HCT116 (cell line): ENCODE measurements around the gene FABP3. TPM values are rescaled to one million over a fixed set of nuclear protein-coding genes. Genes with fewer than 3 reads are reported as not detected.

ENCODE experiments used
- ATAC-seq: fragments of 200-7000 bp; cut with Tn5 transposase; 2 replicates; pipeline ENCODE4 v1.9.1; 2020; ENCODE audit warnings: mild to moderate bottlenecking, moderate library complexity
- BruUV-seq: library from RNA; stranded (reverse); fragments of 400-500 nt; replicated peaks from 2 replicates; lab custom pipeline; 2021; lab: Mats Ljungman, UMichigan
- CTCF ChIA-PET: fragments of 300-600 bp; sonication (Branson Sonifier 250); formaldehyde crosslinking; loops from one replicate; lab custom pipeline; 2021; ENCODE audit warnings: antibody characterized with exemption; lab: Charles Lee
- POLR2A ChIA-PET: fragments of 300-600, 350-600 bp; sonication (Branson Sonifier 250); formaldehyde crosslinking; loops from one replicate; lab custom pipeline; 2021; ENCODE audit warnings: antibody characterized with exemption; lab: Charles Lee
- RAD21 ChIA-PET, 2 experiments: fragments of 300-600 bp; sonication (Branson Sonifier 250); formaldehyde crosslinking; loops; one replicate each; lab custom pipeline; 2023; ENCODE audit warnings: low total read pairs in 2 of 2; ENCODE audit not compliant: uncharacterized antibody in 2 of 2, unreplicated experiment in 2 of 2, low non-redundant PET in 1 of 2; lab: Charles Lee
- DNase-seq: peaks from one replicate; pipeline ENCODE4 v3.0.0-alpha.2; 2010; ENCODE audit warnings: low read depth, low spot score
- H2AFZ ChIP-seq: fragments of 200-600 bp; shearing (Covaris generic), sonication (generic); 2 replicates; pipeline ENCODE4 v1.6.1; 2017; ENCODE audit warnings: low read depth, mixed run types, mixed read lengths, antibody characterized with exemption, low read length; ENCODE audit not compliant: poor library complexity, severe bottlenecking
- H3K27ac ChIP-seq: 2 replicates; pipeline ENCODE4 v1.5.1; 2012; ENCODE audit warnings: low read depth, low read length
- H3K27me3 ChIP-seq: fragments of 200-600 bp; sonication (generic); 2 replicates; pipeline ENCODE4 v1.6.1; 2016; ENCODE audit warnings: mixed run types, low read length, mixed read lengths; ENCODE audit not compliant: insufficient read depth
- H3K36me3 ChIP-seq, 2 experiments: fragments of 200-500 bp in 1 of 2; fragments of 200-600 bp in 1 of 2; sonication (Bioruptor generic) in 1 of 2; sonication (generic) in 1 of 2; 2 replicates each; pipeline versions ENCODE4 v1.5.1 to v1.6.1; 2014 to 2016; ENCODE audit warnings: low read length in 2 of 2, inconsistent platforms in 1 of 2, mixed read lengths in 1 of 2, mixed run types in 1 of 2; ENCODE audit not compliant: insufficient read depth in 2 of 2, control insufficient read depth in 1 of 2
- H3K4me1 ChIP-seq, 2 experiments: fragments of 200-600 bp in 1 of 2; sonication (generic) in 1 of 2; 2 replicates each; pipeline versions ENCODE4 v1.5.1 to v1.6.1; 2012 to 2017; ENCODE audit warnings: low read length in 2 of 2, inconsistent platforms in 1 of 2, mild to moderate bottlenecking in 1 of 2, mixed read lengths in 1 of 2, mixed run types in 1 of 2, moderate library complexity in 1 of 2; ENCODE audit not compliant: insufficient read depth in 2 of 2, control insufficient read depth in 1 of 2
- H3K4me2 ChIP-seq: fragments of 200-600 bp; sonication (generic); 2 replicates; pipeline ENCODE4 v1.6.1; 2017; ENCODE audit warnings: mixed run types, low read length, mixed read lengths
- H3K4me3 ChIP-seq, 2 experiments: fragments of 200-600 bp in 1 of 2; sonication (generic) in 1 of 2; replicated peaks in 1 of 2; 2 replicates each; pipeline ENCODE4 v1.5.1; 2011 to 2016; ENCODE audit warnings: low read length in 2 of 2, control low read depth in 1 of 2, low read depth in 1 of 2, mild to moderate bottlenecking in 1 of 2, mixed read lengths in 1 of 2, mixed run types in 1 of 2
- H3K79me2 ChIP-seq: fragments of 200-600 bp; sonication (generic); 2 replicates; pipeline ENCODE4 v1.6.1; 2017; ENCODE audit warnings: mild to moderate bottlenecking, mixed run types, low read length, moderate library complexity, mixed read lengths; ENCODE audit not compliant: insufficient read depth
- H3K9ac ChIP-seq: fragments of 200-600 bp; sonication (generic); 2 replicates; pipeline ENCODE4 v1.6.1; 2016; ENCODE audit warnings: low read length, mixed read lengths
- H3K9me2 ChIP-seq: fragments of 200-600 bp; sonication (generic), shearing (Covaris generic); 2 replicates; pipeline ENCODE4 v1.6.1; 2017; ENCODE audit warnings: mixed run types, mild to moderate bottlenecking, moderate library complexity; ENCODE audit not compliant: insufficient read depth
- H3K9me3 ChIP-seq, 2 experiments: fragments of 200-500 bp in 1 of 2; fragments of 200-600 bp in 1 of 2; sonication (Bioruptor generic) in 1 of 2; sonication (generic) in 1 of 2; 2 replicates each; pipeline ENCODE4 v1.6.1; 2014 to 2017; ENCODE audit warnings: low read length in 2 of 2, mixed read lengths in 2 of 2, inconsistent platforms in 1 of 2, low read depth in 1 of 2, mild to moderate bottlenecking in 1 of 2, mixed run types in 1 of 2, moderate library complexity in 1 of 2; ENCODE audit not compliant: control insufficient read depth in 1 of 2, insufficient read depth in 1 of 2
- H4K20me1 ChIP-seq: fragments of 200-600 bp; sonication (generic), shearing (Covaris generic); 2 replicates; pipeline ENCODE4 v1.6.1; 2017; ENCODE audit warnings: mixed run types, mild to moderate bottlenecking, moderate library complexity; ENCODE audit not compliant: insufficient read depth
- EGR1 ChIP-seq: IDR thresholded peaks from 2 replicates; pipeline ENCODE4 v1.6.1; 2012; ENCODE audit warnings: low read depth
- ELF1 ChIP-seq: IDR thresholded peaks from 2 replicates; pipeline ENCODE4 v1.6.1; 2012; ENCODE audit warnings: low read depth, borderline replicate concordance
- EZH2 ChIP-seq: fragments of 200-600 bp; sonication (generic); IDR thresholded peaks from 2 replicates; pipeline ENCODE4 v1.6.1; 2017; ENCODE audit warnings: antibody characterized with exemption, mixed run types
- FOSL1 ChIP-seq: IDR thresholded peaks from 2 replicates; pipeline ENCODE4 v1.6.1; 2012; ENCODE audit warnings: low read depth
- JUND ChIP-seq: IDR thresholded peaks from 2 replicates; pipeline ENCODE4 v1.6.1; 2012
- MAX ChIP-seq: IDR thresholded peaks from 2 replicates; pipeline ENCODE4 v1.6.1; 2012
- POLR2A ChIP-seq: IDR thresholded peaks from 2 replicates; pipeline ENCODE4 v1.7.0; 2011; ENCODE audit warnings: borderline replicate concordance; ENCODE audit not compliant: insufficient read depth, insufficient read length; ENCODE audit errors: extremely low read depth
- POLR2AphosphoS5 ChIP-seq: IDR thresholded peaks from 2 replicates; pipeline ENCODE4 v1.6.1; 2011; ENCODE audit warnings: mild to moderate bottlenecking, low read depth, low read length, moderate library complexity
- SIN3A ChIP-seq: IDR thresholded peaks from 2 replicates; pipeline ENCODE4 v1.6.1; 2012; ENCODE audit warnings: low read depth
- SP1 ChIP-seq: IDR thresholded peaks from 2 replicates; pipeline ENCODE4 v1.6.1; 2012; ENCODE audit warnings: low read depth
- TCF7L2 ChIP-seq: IDR thresholded peaks from 2 replicates; pipeline ENCODE4 v1.7.0; 2011; ENCODE audit warnings: borderline replicate concordance, inconsistent platforms; ENCODE audit not compliant: insufficient read depth, insufficient read length; ENCODE audit errors: extremely low read depth
- YY1 ChIP-seq: IDR thresholded peaks from 2 replicates; pipeline ENCODE4 v1.6.1; 2011; ENCODE audit warnings: low read length, low read depth, moderate library complexity, mild to moderate bottlenecking; ENCODE audit not compliant: insufficient replicate concordance; ENCODE audit errors: extremely low read depth
- ZBTB33 ChIP-seq: IDR thresholded peaks from 2 replicates; pipeline ENCODE4 v1.6.1; 2011; ENCODE audit warnings: mild to moderate bottlenecking, low read length, moderate library complexity; ENCODE audit not compliant: insufficient replicate concordance; ENCODE audit errors: extremely low read depth
- ZFX ChIP-seq: fragments of 450-650 bp; IDR thresholded peaks from 2 replicates; pipeline ENCODE4 v1.6.1; 2017
- ZNF274 ChIP-seq: fragments of 200-500 bp; sonication (Bioruptor generic); IDR thresholded peaks from 2 replicates; pipeline ENCODE4 v1.6.1; 2014; ENCODE audit warnings: mild to moderate bottlenecking, low read depth, low read length, inconsistent platforms
- intact Hi-C: fragments of 100-400 bp; cut with micrococcal nuclease; formaldehyde crosslinking; loops from 2 replicates; pipeline ENCODE4 v1.10.0; 2022
- total RNA-seq: library from RNA; stranded (reverse); gene quantifications from one replicate; pipeline ENCODE4 v1.2.1, GENCODE V29; 2021; ENCODE audit not compliant: unreplicated experiment

The FABP3 gene
- total RNA-seq, 1 experiment from 2014 or later: not detected

DNA sequence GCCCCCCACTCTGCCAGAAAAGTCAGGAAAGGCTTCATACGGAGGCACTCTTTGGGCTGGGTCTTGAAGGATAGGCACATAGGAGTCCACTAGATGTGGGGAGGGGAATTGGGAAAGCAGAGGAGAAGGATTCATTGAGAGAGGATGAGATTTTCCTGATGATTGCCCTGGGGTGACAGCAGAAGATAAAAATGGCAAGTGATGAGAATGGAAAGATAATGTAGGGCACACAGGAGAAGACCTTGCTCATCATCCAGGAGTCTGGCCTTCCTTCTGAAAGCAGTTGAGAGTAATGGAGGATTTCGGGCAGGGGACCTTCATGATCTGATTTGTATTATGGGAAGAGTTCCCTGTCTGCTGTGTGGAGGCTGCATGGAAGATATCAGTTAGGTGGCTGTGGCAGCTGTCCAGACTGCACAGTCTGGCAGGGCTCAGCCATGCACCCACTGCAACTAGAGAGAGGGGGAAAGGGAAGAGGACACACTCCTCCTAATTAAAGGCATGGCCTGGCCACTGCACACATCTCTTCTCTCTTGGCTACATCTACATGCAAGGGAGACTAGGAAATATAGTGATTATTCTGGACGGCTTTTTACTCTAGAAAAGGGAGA, 9.6 kb upstream of the FABP3 start:
- no peak overlapping the region for H2AFZ ChIP-seq
- no peak overlapping the region for H3K4me3 ChIP-seq
- H3K27ac ChIP-seq: no peak overlapping the region
- no peak overlapping the region for H3K9ac ChIP-seq
- ATAC-seq: no peak
- RAD21 ChIA-PET: no interaction called here
- peaks cover 0 to 23% of the 10 kb centered on the region in 2 experiments; a peak in 2 of 4 replicates for H3K4me1 ChIP-seq
- no peaks in the 10 kb centered on the region for H3K27me3 ChIP-seq
- POLR2A ChIA-PET: no interaction called here
- no TSS peak for BruUV-seq
- H3K9me2 ChIP-seq: no peaks in the 10 kb centered on the region
- H3K36me3 ChIP-seq: no peaks in the 10 kb centered on the region
- no peaks in the 10 kb centered on the region for H3K9me3 ChIP-seq
- intact Hi-C loops: no loop called here
- no peaks in the 10 kb centered on the region for H4K20me1 ChIP-seq
- no peaks in the 10 kb centered on the region for H3K79me2 ChIP-seq
- CTCF ChIA-PET: interaction anchor here (0.9 to 2.6 kb wide), 2 partner anchors 12 to 199 kb away, joined by 3 to 9 read pairs; no protein-coding TSS in a partner anchor
- DNase-seq: no peak
- no peak for TF ChIP-seq ZBTB33
- TF ChIP-seq POLR2A: no peak
- TF ChIP-seq SP1: no peak
- TF ChIP-seq FOSL1: no peak
- no peak for TF ChIP-seq YY1
- TF ChIP-seq EZH2: no peak
- no peak for TF ChIP-seq ZNF274
- no peak for TF ChIP-seq JUND
- no peak for TF ChIP-seq ELF1
- no peak for TF ChIP-seq TCF7L2
- TF ChIP-seq SIN3A: no peak
- no peak for TF ChIP-seq MAX
- no peak for TF ChIP-seq POLR2AphosphoS5
- TF ChIP-seq ZFX: no peak
- TF ChIP-seq EGR1: no peak
- no peak overlapping the region for H3K4me2 ChIP-seq
